DMS53 (cell line): ENCODE data around the gene SH3RF3.

Source experiments
- DNase-seq: peaks from one replicate; lab custom pipeline; 2025; lab: John Stamatoyannopoulos, UW

The SH3RF3 gene

DNA sequence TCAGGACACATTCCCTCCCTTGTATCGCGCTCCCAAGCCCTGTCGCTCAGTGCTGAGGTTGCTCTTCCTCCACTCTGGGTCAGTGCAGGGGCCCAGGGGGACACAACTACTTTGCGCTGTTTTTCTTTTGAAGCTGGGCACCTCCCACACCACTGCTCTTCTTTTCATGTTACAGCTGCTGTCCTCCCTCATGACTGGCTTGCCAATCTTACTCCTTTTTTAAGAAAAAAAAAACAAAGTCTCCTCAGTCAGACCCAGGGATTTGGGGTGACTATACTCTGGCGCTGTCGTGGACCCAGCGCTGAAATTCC lies 264.6 kb downstream of the SH3RF3 start:
- DNase-seq = no peak

DNA sequence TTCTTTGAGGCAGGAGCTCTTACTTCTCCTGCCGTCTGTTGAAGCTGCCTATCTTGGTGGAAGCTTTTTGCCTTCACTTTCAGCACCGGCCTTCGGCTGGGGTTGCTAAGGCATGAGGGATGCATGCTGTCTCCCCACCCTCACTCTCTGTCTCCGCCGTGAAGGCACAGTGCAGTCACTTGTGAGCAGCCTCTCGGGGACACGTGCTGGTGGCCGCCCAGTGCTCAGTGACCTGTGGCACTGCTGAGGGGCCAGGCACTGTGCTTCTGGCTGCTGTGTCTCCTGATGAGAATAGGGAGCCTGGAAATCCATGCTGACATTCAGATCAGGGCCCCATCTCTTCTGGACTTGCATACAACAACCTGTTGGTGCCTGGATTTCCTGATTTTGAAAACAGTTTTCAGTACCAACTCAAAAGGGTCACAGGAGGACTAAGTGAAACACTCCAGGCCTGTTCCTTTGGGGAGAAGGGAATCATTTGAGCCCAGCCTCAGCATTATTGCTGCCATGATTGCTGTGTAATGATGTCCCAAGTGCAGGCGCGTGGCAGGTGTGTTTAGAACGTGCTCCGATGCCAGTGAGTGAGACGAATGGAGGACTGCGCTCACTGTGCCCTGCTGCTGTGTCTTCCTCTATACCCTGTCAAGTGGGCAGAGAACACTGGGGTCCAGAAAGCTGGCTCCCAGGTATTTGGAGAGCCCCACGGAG lies 266.6 kb downstream of the SH3RF3 start:
- no peak for DNase-seq

- DNase-seq = no peak
Observed at GRCh38 chr2:109396202-109397180, 267.5 kb downstream of the SH3RF3 start.

DNA sequence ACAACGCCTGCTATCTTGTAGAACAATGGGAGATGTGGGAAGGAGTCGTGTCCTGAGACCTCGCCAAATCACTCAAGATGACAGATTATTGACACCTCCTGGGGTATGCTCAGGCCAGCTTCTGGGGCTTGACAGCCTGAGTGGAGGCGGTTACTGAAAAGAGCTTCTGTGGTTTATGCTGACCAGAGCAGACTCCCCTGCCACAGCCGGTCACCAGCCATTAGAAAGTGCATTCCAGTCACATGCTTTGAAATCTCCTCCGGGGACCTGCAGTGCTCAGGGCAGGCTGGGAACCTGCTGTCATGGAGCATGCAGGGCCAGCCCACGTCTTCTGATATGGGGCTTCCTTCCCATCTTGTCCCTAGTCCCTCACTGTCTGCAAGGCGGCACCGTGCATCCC lies 268.9 kb downstream of the SH3RF3 start:
- DNase-seq = no peak

DNA sequence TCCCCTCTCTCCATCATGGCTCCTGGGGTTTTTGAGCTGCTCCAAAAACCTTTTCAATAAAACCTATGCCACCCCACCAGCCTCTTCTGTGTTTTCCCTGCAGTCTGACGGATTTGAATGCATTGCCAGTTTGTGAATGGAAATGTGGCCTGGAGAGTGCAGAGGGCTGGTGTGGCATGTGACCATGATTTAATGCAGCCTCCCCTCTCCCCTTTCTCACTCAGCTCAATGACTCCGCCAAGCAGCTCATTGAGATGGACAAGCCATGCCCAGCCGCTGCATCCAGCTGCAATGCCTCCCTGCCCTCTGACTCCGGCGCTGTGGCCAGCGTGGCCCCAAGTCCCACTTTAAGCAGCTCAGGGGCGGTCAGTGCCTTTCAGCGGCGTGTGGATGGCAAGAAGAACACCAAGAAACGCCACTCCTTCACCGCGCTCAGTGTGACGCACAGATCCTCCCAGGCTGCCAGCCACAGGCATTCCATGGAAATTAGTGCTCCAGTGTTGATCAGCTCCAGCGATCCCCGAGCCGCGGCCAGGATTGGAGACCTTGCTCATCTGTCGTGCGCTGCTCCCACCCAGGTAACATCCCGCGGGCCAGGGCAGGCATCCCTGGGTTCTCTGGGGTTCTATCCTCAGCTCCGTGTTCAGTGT lies 269.5 kb downstream of the SH3RF3 start:
- no peak for DNase-seq

- DNase-seq = no peak
Observed at GRCh38 chr2:109399066-109399465, 270.1 kb downstream of the SH3RF3 start.

DNA sequence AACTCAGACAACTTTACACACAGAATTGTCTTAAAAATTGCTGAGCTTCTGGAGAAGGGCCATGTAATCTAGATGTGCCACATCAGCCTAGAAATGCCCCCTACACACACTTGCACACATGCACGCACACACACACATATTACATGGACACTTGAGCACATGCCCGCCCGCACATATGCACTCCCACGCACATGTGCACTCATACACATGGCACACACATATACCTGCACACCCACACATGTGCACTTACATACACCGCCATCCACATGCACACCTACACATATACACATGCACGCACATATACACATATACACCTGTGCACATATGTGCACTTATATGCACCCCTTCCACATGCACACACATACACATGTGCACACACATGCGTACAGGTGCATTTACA lies 271.1 kb downstream of the SH3RF3 start:
- DNase-seq = no peak

DNA sequence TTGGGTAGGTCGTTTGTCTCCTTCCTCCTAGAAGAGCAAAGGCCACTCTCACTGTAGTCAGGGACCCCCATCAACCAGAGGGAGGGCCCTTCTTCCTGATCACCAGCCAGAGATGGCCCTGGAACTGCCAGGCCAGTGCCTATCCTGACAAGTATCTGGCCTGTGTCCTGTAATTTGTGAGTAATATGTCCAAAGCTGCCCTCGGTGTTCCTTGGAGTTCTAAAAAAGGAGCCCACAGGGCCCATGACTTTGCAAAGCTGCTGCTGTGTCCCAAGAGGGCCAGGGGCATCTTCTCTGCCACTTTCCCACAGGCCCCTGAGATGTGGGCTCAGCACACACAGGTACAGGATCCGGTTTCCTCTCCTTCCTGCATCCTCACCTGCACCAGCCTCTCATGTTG lies 272.4 kb downstream of the SH3RF3 start:
- DNase-seq = no peak

DNA sequence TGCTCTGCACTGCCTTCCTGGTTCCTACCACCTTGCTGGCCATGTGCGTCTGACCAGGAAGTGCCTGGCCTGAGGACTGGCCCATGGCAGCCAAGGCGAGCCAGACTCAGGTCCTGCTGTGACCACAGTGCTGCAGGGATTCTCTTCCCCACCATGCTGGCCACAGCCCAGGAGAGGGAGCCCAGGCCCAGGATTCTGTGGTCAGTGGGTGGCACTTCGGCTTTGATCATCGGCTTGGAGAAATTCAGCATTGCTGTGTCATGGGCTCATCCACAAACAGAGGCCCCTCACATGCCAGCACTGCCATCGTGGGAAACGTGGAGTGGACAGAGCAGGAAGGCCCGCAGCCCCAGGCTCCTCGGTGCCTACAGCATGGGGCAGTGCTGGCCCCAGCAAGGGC lies 273.2 kb downstream of the SH3RF3 start:
- DNase-seq = no peak

DNA sequence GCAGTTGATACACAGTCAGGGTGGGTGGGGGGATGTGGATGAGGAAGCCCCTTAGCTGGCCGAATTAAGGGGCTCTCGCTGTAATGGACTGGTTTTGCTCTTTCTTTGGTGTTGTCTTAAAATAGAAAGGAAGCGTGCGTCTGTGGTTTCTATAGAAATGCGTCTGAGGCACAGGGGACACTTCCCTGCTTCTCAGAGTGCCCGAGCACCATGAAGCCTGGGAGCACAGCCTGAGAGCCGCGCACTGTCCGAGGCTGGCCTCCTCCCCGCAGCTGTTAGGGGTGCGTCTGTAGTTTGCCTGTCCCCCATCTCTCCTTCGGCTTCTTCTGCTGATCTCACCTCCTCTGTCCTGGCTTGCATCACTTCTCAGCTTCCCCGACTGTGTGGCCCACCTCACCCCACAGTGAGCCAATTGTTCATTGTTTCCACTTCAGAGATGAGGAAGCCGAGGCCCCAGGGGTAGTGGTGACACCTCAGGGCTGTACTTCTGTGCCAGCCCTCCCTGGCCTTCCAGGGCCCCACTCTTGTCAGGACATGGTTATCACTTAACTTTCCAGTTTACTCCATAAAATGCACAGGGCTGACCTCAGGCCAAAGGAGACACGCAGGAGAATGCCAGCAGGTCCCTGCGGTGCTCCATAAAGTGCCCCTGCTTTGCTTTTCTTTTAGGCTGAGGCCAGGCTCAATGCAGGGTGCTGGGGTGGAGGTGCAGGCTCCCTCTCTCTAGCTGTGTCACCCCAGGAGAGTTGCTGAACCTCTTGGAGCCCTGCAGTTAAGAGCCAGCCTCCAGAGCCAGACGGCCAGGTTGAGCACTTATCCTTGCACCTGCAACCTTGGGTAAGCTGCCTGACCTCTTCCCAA lies 274.2 kb downstream of the SH3RF3 start:
- DNase-seq = no peak

DNA sequence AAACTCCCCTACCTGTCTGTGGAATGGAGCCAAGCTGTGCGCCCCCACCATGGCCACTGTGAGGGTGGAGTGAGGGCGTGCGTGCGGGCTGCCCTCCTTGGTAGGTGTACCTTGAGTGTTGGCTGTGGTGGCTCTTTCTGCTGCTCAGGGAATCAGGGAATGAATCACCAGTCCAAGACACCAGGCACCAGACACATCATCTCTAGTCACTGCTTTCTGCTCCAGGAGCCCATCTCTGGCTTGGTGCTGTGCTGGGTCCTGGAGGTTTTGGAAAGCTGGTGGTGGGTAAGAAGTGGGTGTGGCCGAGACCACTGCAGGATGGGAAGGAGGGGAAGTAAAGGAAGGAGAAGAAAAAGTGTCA lies 274.8 kb downstream of the SH3RF3 start:
- DNase-seq = no peak

DNA sequence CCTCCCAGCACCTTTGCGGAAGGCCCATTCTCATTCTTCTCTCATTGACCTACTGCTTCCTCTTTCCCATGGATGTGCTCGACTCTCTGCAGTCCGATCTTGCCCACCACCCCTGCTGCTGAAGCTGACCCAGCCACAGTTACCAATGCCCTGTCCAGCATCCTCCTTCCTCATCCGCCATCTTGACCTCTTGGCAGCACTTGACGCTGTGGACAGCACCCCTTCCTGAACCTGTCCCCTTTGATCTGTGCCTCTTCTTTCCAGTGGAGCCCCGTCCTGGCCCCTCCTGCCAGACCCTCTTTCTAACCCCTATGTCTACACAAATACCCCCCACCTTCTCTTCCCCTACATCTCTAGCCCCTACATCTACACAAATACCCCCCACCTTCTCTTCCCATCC lies 275.7 kb downstream of the SH3RF3 start:
- no peak for DNase-seq

GRCh38 chr2:109405873-109406272 lies 276.9 kb downstream of the SH3RF3 start:
- DNase-seq = no peak

GRCh38 chr2:109406301-109406700 lies 277.3 kb downstream of the SH3RF3 start:
- DNase-seq = no peak

GRCh38 chr2:109407276-109408042 lies 278.5 kb downstream of the SH3RF3 start:
- DNase-seq = no peak

GRCh38 chr2:109408043-109408335 lies 279.0 kb downstream of the SH3RF3 start:
- DNase-seq = no peak

- DNase-seq = no peak
Observed at GRCh38 chr2:109409321-109410038, 280.5 kb downstream of the SH3RF3 start.

DNA sequence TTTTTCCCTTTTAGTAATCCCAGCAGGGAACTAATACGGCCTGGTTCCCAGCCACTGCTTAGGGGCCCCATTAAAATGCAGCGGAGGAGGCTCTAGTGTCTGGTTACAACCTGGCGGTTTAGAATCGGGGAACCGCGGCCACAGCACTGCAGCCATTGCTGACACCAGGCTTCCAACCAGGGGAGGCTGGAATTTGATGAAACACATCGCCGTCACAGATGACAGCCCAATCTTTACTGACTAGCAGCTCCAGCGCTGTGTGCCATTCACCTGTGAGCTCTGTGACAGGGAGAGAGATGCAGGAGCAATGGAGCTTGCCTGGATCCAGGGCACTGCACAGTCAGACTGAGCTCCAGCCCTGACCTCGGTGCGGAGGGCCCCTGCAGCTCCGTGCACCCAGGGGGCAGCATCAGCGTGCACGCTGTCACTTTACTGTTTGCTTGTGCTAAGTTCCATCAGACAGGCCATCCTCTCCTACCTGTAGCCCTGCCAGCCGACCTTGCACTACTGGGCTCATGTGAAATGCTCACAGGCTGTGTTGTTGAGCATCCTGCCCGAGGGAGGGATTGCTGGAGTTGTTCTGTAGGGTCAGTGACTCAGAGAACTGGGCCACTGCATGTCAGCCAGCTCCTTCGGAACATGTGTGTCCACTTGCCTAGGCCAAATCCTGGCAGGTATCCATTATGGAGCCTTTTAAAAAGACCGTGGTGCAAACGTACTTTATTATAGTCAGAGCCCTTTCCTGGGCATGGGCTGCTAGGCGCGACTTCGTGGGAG lies 281.2 kb downstream of the SH3RF3 start:
- DNase-seq = no peak

GRCh38 chr2:109411640-109412325 lies 282.8 kb downstream of the SH3RF3 start:
- DNase-seq = no peak
